NCI-H2196 treated with DMSO at 0.1 percent for 48 hours (cell line): ENCODE measurements around the gene VAV2.

Experiments
- DNase-seq: peaks from one replicate; lab custom pipeline; 2025; ENCODE audit not compliant: unreplicated experiment; lab: John Stamatoyannopoulos, UW

VAV2 gene

DNA sequence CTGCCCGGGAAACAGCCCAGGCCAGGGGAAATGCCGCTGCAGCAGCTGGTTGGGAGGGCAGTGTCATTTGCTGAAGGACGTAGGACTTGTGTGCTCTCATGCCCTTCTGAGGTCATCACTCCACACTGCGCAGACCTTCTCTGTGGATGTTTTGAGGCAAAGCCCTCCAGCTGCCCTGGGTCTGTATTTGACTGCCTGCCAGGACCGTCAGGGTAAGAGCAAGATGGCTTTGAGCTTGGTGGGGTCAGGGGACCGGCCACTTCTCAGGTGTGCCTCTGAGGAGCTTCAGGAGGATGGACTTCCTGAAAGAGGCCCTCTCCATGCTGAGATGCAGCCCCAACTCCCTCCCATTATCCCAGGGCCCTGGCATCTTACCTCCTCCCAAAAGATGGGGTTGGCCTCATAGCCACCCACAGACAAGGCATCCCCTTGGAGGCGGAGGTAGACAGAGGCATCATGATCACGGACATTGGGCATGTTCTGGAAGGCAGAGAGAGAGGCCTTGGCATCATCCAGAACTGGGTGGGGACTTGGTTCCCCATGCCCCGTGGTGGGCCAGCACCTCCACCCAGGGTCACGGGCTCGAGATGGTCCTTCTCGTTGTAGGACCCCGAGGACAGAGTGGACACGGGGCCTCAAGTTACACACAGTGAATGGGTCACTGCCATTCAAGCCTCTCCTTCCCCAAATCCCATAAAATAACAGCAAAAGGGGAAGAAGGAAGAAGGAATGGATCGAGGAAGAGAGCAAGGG, 273.4 kb downstream of the VAV2 start:
- DNase-seq = no peak

DNA sequence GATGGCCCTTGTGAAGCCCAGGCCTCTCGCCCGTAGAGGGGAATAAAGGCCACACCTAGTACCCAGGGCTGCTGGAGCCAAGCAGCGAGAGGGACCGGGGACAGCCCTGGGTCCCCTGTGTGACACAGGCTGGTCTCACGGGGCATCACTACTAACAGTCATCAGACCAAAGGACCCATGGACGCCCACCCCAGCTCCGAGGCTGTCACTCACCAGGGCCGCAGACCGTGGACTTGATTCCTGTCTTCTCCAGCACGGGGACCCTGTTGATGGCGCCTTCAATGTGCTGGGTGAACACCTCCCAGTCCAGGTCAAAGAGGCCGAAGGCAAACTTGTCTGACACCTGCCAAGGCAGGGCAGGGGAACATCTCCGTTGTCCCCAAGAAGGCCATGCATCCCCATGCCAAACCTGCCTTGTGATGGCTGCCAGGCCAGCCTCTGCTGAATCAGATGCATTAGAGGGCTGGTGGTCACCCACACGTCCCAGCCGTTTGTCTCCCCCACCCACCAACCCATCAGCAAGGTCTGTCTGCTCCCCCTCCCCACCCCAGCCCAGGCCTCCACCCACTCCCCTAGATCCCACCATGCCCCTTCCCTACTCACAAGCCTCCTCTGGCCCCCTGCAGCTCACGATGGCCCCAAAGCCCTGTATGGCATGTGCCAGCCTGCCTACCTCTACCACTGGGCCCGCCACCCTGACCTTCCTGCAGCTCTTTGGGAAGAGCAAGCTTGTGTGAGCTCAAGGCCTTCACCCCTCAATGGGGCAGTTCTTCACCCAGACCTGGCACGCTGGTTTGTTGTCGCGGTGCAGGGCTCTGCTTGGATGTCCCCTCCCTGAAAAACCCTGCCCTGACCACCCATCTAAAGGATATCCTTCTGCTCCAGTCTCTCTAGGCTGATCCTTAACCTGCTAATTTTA, 274.8 kb downstream of the VAV2 start:
- DNase-seq = no peak

DNA sequence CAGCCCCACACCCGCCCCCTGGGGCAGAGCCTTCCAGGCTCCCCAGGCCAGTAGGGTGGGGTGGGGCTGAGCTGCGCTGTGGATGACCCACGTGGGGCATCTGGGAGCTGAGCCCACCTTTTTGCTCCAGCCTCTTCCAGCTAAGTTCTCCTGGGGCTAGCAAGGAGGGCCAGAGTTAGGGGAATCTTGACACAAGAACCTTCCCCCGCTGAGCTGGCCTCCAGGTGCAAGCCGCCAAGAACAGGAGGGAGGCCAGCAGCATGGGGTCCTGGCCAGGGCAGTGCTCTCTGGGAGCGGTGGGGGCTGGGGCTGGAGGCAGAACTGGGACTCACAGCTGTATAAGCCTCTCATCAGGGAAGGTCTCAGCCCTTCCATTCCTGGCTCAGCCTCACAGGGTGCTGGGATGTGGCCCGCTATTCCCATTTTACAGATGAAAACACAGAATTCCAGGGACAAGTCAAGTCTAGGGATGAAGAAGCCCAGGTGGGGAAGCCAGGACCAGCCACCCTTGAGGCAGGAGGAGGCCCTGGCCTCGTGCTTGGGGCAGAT, 275.5 kb downstream of the VAV2 start:
- DNase-seq = no peak

- DNase-seq = no peak
Measured at GRCh38 chr9:133715866-133716563, 276.1 kb downstream of the VAV2 start.

GRCh38 chr9:133715295-133715865, 276.7 kb downstream of the VAV2 start:
- no peak for DNase-seq

DNA sequence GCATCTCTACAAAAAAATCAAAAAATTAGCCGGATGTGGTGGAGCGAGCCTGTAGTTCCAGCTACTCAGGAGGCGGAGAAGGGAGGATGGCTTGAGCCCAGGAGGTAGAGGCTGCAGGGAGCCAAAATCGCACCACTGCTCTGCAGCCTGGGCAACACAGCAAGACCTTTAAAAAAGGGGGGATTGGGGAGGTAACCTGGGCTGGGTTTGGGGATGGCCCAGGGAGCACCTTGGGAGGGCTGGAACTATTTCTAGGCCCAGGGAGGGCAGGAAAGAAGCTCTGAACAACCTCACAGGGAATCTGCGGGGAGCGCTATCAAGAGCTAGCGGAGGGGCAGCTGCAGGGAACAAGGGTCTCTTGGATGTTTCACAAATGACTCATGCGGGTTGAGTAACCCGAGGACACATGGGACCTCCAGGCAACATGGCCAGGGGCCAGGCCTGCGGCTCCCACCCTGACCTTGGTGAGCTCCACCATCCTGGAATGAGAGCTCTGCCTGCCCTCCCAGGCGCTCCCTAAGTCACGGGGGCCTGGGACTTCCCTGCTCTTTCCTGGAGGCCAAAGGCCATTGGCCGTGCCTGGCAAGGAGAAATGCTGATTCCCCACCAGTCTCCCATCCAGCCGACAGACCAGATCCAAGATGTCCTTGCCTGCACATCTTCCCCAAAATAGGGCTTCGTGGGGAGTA, 277.4 kb downstream of the VAV2 start:
- no peak for DNase-seq

DNA sequence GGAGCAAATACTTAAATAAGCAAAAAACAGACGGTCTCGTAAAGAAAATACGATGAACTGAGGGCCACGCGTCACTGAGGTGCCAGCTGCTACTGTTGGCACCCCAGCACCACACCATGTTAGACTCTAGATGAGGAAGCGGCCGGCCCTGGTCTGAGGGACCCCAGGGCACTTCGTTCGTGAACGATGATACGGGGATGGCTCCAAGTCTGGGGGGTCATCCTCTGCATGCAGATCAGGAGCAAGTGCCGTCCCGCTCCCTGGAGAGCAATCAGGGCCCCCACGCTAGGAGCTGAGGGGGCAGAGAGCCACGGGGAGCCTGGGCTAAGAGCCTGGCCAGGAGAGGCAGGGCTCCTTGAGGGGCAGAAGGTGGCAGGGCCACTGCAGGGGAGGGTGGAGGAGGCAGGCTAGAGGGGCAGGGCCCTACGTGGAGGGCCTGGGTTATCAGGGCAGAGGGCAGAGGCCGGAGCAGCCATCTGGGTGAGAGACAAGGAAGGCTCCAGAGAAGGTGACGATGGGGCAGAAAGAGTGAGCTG, 278.1 kb downstream of the VAV2 start:
- no peak for DNase-seq

DNA sequence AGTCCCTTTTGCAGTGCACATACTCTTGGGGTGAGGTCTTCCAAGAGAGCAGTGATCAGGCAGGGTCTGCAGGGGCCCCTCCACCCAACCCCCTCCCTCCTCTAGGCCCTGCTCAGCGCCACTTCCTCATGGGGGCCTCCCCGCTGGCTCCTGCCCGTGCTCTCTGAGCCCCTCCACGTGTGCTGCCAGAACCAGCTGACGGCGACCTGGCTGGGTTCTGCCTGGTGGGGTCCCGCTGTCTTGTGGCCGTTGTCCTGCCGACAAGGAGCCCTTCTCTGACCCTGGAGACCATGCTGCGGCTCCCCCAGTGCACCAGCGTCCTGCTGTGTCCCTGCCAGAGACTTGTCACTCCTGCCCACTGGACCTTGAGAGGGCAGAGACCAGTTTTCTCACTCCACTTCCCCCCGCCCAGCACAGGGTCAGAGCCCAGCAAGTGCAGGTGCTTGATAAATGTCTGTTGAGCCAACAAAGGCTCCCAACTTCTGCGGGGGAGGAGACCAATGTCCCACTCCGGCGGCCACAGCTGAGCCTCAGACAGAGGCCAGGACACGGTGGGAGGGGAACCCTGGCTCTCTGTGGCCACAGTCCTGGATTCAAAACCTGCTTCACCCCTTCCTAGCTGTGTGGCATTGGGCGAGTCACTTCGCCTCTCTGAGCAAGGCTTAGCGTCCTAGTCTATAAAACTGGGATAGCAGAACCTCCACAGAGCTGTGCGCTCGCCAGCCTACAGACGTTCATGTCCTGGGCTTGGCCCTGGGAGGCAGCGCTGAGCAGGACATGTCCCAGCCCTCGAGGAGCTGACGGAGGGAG, 278.8 kb downstream of the VAV2 start:
- no peak for DNase-seq

GRCh38 chr9:133712221-133713100, 279.7 kb downstream of the VAV2 start:
- no peak for DNase-seq
